Upper lobe of right lung (tissue), 1 donor: ENCODE data around the gene FBN1. TPM values are rescaled to one million over a fixed set of nuclear protein-coding genes. Genes with fewer than 3 reads are reported as not detected.

Source experiments
- ATAC-seq: fragments of 200-7000 bp; cut with Tn5 transposase; one replicate; pipeline ENCODE4 v1.9.1; 2020; ENCODE audit warnings: mild to moderate bottlenecking, moderate library complexity
- DNase-seq: peaks from one replicate; pipeline ENCODE4 v3.0.0-alpha.2; 2020
- H3K27ac ChIP-seq: fragments of 200-600 bp; one replicate; pipeline ENCODE4 v1.8.0; 2022
- H3K27me3 ChIP-seq: fragments of 200-600 bp; one replicate; pipeline ENCODE4 v1.8.0; 2022; ENCODE audit warnings: mild to moderate bottlenecking
- H3K36me3 ChIP-seq: fragments of 200-600 bp; one replicate; pipeline ENCODE4 v1.8.0; 2022
- H3K4me1 ChIP-seq: fragments of 200-600 bp; one replicate; pipeline ENCODE4 v1.8.0; 2022
- H3K4me3 ChIP-seq: fragments of 200-600 bp; one replicate; pipeline ENCODE4 v1.8.0; 2022; ENCODE audit warnings: mild to moderate bottlenecking
- H3K9me3 ChIP-seq: fragments of 200-600 bp; one replicate; pipeline ENCODE4 v1.8.0; 2022
- intact Hi-C: fragments of 100-400 bp; cut with DNase I; formaldehyde crosslinking; loops from one replicate; pipeline ENCODE4 v1.11.0; 2022
- total RNA-seq: library from RNA; stranded (reverse); fragmentation: NEBNext Ultra II Directional; extraction: Animal tissue kit (Norgen Biotek cat#: 25700); gene quantifications from one replicate; pipeline ENCODE4 v1.2.1, GENCODE V29; 2021
- TF ChIP-seq, protein P1 (sequence below): fragments of 200-600 bp; IDR thresholded peaks from one replicate; pipeline ENCODE4 v1.8.0; 2022; ENCODE audit warnings: antibody characterized with exemption
- donor health status: DM: no; HTN: yes; CAD: no; lungs with severe emphysema.

FBN1 gene
- total RNA-seq, 1 donor from 2014 or later: 46.9 TPM

DNA sequence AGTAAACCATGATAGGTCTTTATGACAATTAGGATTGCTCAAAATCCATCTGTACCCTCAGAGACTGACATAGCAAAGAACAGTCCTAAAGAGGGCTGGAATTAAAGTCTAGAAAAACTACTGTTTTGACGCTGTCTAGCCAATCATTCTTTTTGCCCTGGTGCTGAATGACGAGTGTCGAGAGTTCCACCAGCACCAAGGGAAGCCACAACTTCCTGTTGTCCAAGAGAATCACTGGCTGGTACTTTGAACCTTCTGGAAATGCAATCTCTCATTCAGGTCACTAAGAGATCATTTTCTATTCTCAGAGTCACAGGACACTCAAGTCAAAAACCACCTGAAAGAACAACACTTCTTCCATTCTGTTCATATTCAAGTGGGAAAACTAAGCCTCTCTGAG is 37.7 kb downstream of the FBN1 start:
- DNase-seq (no peak), ATAC-seq (no peak)
- H3K9me3 ChIP-seq: no peaks in the 10 kb centered on the region
- H3K36me3 ChIP-seq: peaks cover 10% of the 10 kb centered on the region
- TF ChIP-seq, protein P1, sequence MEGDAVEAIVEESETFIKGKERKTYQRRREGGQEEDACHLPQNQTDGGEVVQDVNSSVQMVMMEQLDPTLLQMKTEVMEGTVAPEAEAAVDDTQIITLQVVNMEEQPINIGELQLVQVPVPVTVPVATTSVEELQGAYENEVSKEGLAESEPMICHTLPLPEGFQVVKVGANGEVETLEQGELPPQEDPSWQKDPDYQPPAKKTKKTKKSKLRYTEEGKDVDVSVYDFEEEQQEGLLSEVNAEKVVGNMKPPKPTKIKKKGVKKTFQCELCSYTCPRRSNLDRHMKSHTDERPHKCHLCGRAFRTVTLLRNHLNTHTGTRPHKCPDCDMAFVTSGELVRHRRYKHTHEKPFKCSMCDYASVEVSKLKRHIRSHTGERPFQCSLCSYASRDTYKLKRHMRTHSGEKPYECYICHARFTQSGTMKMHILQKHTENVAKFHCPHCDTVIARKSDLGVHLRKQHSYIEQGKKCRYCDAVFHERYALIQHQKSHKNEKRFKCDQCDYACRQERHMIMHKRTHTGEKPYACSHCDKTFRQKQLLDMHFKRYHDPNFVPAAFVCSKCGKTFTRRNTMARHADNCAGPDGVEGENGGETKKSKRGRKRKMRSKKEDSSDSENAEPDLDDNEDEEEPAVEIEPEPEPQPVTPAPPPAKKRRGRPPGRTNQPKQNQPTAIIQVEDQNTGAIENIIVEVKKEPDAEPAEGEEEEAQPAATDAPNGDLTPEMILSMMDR: no peak
- H3K27ac ChIP-seq: no peak overlapping the region
- no peak overlapping the region for H3K4me3 ChIP-seq
- intact Hi-C loops: no loop called here
- H3K4me1 ChIP-seq: peaks cover 6% of the 10 kb centered on the region
- H3K27me3 ChIP-seq: no peaks in the 10 kb centered on the region

DNA sequence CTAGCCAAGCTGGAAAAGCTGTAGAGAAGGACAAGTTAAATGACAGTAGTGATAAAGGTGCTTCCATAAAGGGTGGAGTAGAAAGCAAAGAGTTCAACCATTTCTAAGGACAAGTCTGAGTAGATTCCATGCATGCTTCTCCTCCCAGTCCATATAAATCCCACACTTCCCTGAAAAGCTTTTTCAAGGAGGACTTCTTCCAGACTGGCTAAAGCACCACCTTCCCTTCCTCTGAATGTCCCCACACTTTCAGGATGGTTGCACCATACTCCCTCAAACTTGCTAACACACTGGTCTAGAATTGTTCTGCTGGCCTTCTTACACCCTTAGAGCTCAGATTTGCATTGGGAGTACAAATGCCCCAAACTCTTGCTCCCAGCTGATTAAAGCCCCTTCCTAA is 40.9 kb downstream of the FBN1 start:
- H3K4me3 ChIP-seq: no peak overlapping the region
- no peak overlapping the region for H3K27ac ChIP-seq
- peaks cover 5% of the 10 kb centered on the region for H3K36me3 ChIP-seq
- H3K4me1 ChIP-seq: peaks cover 6% of the 10 kb centered on the region
- intact Hi-C loops: no loop called here
- no peaks in the 10 kb centered on the region for H3K9me3 ChIP-seq
- ATAC-seq (no peak), DNase-seq (no peak)
- no peaks in the 10 kb centered on the region for H3K27me3 ChIP-seq
- TF ChIP-seq, protein P1: no peak

DNA sequence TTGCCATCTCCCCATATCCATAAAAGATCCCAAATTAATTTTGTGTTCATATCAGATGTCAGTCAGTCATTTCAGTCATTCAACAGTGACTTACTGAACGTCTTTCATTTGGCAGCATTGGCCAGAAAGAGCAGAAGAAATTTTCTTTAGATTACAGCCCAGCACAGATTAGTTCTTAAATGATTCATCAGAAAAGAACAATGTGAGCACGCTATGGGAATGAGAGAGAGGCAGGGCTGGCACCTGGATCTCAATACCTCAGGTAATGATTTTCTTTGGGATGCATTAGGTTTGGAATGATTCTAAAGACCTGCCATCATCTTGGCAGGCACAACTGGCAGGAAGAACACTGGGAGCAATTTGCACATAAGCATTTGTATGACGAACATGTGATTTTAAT is 41.6 kb downstream of the FBN1 start:
- H3K27me3 ChIP-seq: no peaks in the 10 kb centered on the region
- no peaks in the 10 kb centered on the region for H3K9me3 ChIP-seq
- H3K4me3 ChIP-seq: no peak overlapping the region
- DNase-seq: no peak
- H3K27ac ChIP-seq: no peak overlapping the region
- H3K36me3 ChIP-seq: peaks cover under 1% of the 10 kb centered on the region
- TF ChIP-seq, protein P1: no peak
- ATAC-seq: no peak
- H3K4me1 ChIP-seq: peaks cover 6% of the 10 kb centered on the region
- intact Hi-C loops: no loop called here

DNA sequence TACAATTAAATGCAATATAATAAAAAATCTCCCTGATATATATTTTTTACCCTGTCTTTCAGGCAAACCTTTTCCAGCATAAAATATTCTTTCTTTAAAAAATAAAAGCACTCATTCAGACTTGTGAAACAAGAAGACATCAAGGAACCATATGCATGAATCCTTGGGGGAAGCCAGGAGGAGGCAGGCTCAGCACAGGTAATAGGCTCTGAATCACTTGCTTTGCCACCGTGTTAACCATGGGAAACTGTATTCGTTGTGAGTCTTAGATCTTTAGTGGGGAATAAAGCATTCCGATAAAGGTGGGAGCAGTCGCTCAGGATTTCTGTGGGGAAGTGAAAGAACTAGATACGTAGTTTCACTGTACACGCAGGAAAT is 42.4 kb downstream of the FBN1 start:
- no peaks in the 10 kb centered on the region for H3K9me3 ChIP-seq
- DNase-seq: no peak
- TF ChIP-seq, protein P1: no peak
- H3K27ac ChIP-seq: no peak overlapping the region
- H3K27me3 ChIP-seq: no peaks in the 10 kb centered on the region
- H3K4me1 ChIP-seq: peaks cover 6% of the 10 kb centered on the region
- no peaks in the 10 kb centered on the region for H3K36me3 ChIP-seq
- no peak overlapping the region for H3K4me3 ChIP-seq
- intact Hi-C loops: no loop called here
- no peak for ATAC-seq

DNA sequence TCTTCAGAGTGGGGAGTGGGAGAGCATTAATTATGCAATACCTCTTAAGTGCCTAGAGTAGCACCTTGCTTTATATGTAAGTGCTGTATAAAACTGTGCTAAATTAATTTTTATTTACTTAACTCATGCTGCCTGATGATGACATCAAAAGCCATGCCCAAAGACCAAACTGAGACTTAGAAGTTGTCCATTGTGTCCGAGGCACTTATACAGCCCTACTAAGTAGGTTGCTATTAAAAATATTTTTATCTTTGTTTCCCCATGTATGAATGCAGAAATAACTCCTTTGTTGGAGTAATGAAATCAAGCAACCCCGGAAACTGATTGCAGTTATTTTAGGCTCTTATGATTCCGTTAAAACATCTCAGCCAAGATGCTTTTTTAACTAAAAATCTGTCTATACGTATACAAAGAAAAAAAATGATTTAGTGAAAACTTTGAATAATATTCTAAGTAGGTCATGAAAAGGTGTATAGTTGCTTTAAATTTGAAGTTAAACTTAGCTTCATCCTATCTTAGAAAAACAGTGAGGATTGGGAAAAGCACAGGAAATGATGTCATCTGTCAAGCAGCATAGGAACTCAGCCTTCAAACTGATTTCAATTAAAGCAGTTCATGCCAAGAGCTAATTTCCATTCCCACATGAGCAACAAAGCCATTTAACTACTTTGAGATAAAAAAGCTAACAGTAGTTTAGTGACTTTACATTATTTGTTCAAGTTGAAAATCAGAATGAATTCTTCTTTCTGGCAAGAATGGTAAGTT is 43.0 kb downstream of the FBN1 start:
- DNase-seq: no peak

More for the DNA sequence above, 43.0 kb downstream of the FBN1 start:
- ATAC-seq: no peak
- TF ChIP-seq, protein P1: no peak
- Histone ChIP-seq H3K27ac (no peak overlapping the region), H3K36me3 (no peaks in the 10 kb centered on the region), H3K4me3 (no peak overlapping the region), H3K9me3 (no peaks in the 10 kb centered on the region), H3K27me3 (no peaks in the 10 kb centered on the region), H3K4me1 (peaks cover 6% of the 10 kb centered on the region)
- intact Hi-C loops: no loop called here
